ENCODE data around the gene MVB12B. TPM values are rescaled to one million over a fixed set of nuclear protein-coding genes. Genes with fewer than 3 reads are reported as not detected.

Gene MVB12B
- total RNA-seq, 2 donors from 2014 or later = 9.8 to 15.8 TPM

GRCh38 chr9:126372716-126373115 is 46.1 kb downstream of the MVB12B start:
- intact Hi-C loops (cut with DNase I) = no loop called here
- Histone ChIP-seq H3K4me1 (peaks cover 4% of the 10 kb centered on the region), H3K4me3 (no peak overlapping the region), H3K9ac (ENCODE audit: low read depth in 2 of 2, low read length in 2 of 2) (no peak overlapping the region), H3K36me3 (no peaks in the 10 kb centered on the region), H3K27me3 (no peaks in the 10 kb centered on the region), H3K27ac (no peak overlapping the region), H3K9me3 (no peaks in the 10 kb centered on the region)
- TF ChIP-seq CTCF (IDR thresholded peaks at IDR 0.05) = no peak
- no peak for DNase-seq

DNA sequence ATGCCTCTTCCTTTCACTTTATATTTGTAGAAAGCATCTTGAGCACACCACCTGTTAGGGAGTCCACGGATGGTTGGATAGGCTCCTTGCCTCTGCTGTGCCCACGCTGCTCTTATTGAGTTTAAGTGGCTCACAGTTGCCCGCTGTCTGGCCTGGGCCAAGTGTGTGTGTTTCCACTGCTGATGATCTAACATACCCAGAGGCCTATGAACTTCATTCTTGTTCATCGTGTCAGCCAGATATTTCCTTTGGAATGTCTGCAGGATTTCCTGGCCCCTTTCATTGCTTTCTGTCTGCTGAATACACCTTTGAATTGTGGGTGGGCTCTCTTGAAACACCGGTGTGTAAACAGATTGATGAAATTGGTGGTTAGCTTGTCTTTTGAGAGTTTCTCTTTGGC is 46.6 kb downstream of the MVB12B start:
- no peak for TF ChIP-seq CTCF (IDR thresholded peaks at IDR 0.05)
- Histone ChIP-seq H3K36me3 (no peaks in the 10 kb centered on the region), H3K27me3 (no peaks in the 10 kb centered on the region), H3K4me3 (no peak overlapping the region), H3K9me3 (no peaks in the 10 kb centered on the region), H3K9ac (ENCODE audit: low read depth in 2 of 2, low read length in 2 of 2) (no peak overlapping the region), H3K4me1 (no peaks in the 10 kb centered on the region), H3K27ac (no peak overlapping the region)
- intact Hi-C loops (cut with DNase I) = no loop called here
- DNase-seq = no peak

- Histone ChIP-seq H3K9ac (ENCODE audit: low read depth in 2 of 2, low read length in 2 of 2) (no peak overlapping the region), H3K4me1 (no peaks in the 10 kb centered on the region), H3K4me3 (no peak overlapping the region), H3K9me3 (no peaks in the 10 kb centered on the region), H3K27me3 (no peaks in the 10 kb centered on the region), H3K27ac (no peak overlapping the region), H3K36me3 (no peaks in the 10 kb centered on the region)
- intact Hi-C loops (cut with DNase I) = no loop called here
- DNase-seq = no peak
- TF ChIP-seq CTCF (IDR thresholded peaks at IDR 0.05) = no peak
Measured at GRCh38 chr9:126374366-126374781, 47.7 kb downstream of the MVB12B start.

DNA sequence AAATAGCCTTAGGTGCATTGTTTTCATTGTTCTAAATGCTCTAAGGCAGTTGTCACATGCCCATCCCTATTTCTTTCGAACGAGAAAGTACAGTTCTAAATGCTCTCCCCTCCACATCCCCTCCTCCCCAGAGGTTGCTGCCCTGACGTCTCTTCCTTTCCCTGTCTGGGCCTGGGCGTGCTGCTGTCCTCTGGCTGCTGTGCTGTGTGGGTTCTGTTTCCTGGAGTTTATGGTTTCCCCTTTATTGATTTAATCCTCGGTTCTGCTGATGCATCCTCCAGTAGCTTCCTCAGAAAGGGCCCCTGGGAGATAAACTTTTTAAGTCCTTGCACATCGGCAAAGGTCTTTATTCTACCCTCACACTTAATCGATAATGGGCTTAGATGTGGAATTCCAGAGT is 48.8 kb downstream of the MVB12B start:
- Histone ChIP-seq H3K9ac (ENCODE audit: low read depth in 2 of 2, low read length in 2 of 2) (peak overlapping the region in 1 of 2 donors; percentile 38), H3K27ac (no peak overlapping the region), H3K9me3 (no peaks in the 10 kb centered on the region), H3K4me3 (no peak overlapping the region), H3K27me3 (no peaks in the 10 kb centered on the region), H3K4me1 (no peaks in the 10 kb centered on the region), H3K36me3 (no peaks in the 10 kb centered on the region)
- peak; percentile 53 for DNase-seq
- no peak for TF ChIP-seq CTCF (IDR thresholded peaks at IDR 0.05)
- intact Hi-C loops (cut with DNase I) = no loop called here

- H3K4me3 ChIP-seq = no peak overlapping the region
- peak; percentile 73 for DNase-seq
- no peaks in the 10 kb centered on the region for H3K4me1 ChIP-seq
- TF ChIP-seq CTCF (IDR thresholded peaks at IDR 0.05) = no peak
- peak overlapping the region in 1 of 2 donors; percentile 44 for H3K9ac ChIP-seq (ENCODE audit: low read depth in 2 of 2, low read length in 2 of 2)
- H3K27me3 ChIP-seq = no peaks in the 10 kb centered on the region
- peak overlapping the region; percentile 24 for H3K27ac ChIP-seq
- no peaks in the 10 kb centered on the region for H3K36me3 ChIP-seq
- H3K9me3 ChIP-seq = no peaks in the 10 kb centered on the region
- intact Hi-C loops (cut with DNase I) = no loop called here
Measured at GRCh38 chr9:126376311-126377175, 49.9 kb downstream of the MVB12B start.
